Measurements from ENCODE around the gene PFAS.

The PFAS gene

GRCh38 chr17:8300226-8300625, 51.1 kb downstream of the PFAS start:
- DNase-seq (ENCODE audit: low read depth in 1 of 2, low spot score in 1 of 2): no peak

- DNase-seq (ENCODE audit: low read depth in 1 of 2, low spot score in 1 of 2): peak; percentile 31 to 48
Observed at GRCh38 chr17:8300627-8301242, 51.6 kb downstream of the PFAS start.

GRCh38 chr17:8310601-8311123, 61.6 kb downstream of the PFAS start:
- no peak for DNase-seq (ENCODE audit: low read depth in 1 of 2, low spot score in 1 of 2)

GRCh38 chr17:8311131-8311790, 62.2 kb downstream of the PFAS start:
- no peak for DNase-seq (ENCODE audit: low read depth in 1 of 2, low spot score in 1 of 2)

GRCh38 chr17:8312251-8312650, 63.2 kb downstream of the PFAS start:
- no peak for DNase-seq (ENCODE audit: low read depth in 1 of 2, low spot score in 1 of 2)

- DNase-seq (ENCODE audit: low read depth in 1 of 2, low spot score in 1 of 2): no peak
Observed at GRCh38 chr17:8312726-8313600, 63.9 kb downstream of the PFAS start.

GRCh38 chr17:8314797-8315763, 66.0 kb downstream of the PFAS start:
- DNase-seq (ENCODE audit: low read depth in 1 of 2, low spot score in 1 of 2): no peak

GRCh38 chr17:8315764-8316217, 66.7 kb downstream of the PFAS start:
- DNase-seq (ENCODE audit: low read depth in 1 of 2, low spot score in 1 of 2): no peak

GRCh38 chr17:8318010-8318935, 69.2 kb downstream of the PFAS start:
- DNase-seq (ENCODE audit: low read depth in 1 of 2, low spot score in 1 of 2): no peak

All from activated CD4-positive, alpha-beta T cell treated with anti-CD3 and anti-CD28 coated beads, Interleukin-2, amount 50 U/mL, for 24 hours (primary cell).